SK-N-SH treated with all-trans-retinoic acid at 6 μM for 48 hours (cell line): ENCODE data around the gene GABBR2.

Experiments used
- ATAC-seq: fragments of 200-7000 bp; cut with Tn5 transposase; 3 replicates; pipeline ENCODE4 v1.9.1; 2020; ENCODE audit warnings: mild to moderate bottlenecking, moderate library complexity
- ARNTL ChIP-seq: fragments of 450-650 bp; formaldehyde crosslinking; IDR thresholded peaks from 2 replicates; pipeline ENCODE4 v1.5.0; 2020; ENCODE audit warnings: low read depth, mild to moderate bottlenecking, moderate library complexity, borderline replicate concordance
- CREB5 ChIP-seq: fragments of 250-450 bp; sonication (Bioruptor Pico); IDR thresholded peaks from 2 replicates; pipeline ENCODE4 v1.5.1; 2020; ENCODE audit warnings: low read depth, mild to moderate bottlenecking, moderate library complexity
- CSDC2 ChIP-seq: fragments of 250-450 bp; sonication (Bioruptor Pico); IDR thresholded peaks from 2 replicates; pipeline ENCODE4 v1.5.0; 2020; ENCODE audit warnings: mild to moderate bottlenecking, moderate library complexity
- ESRRG ChIP-seq: fragments of 250-450 bp; sonication (Bioruptor Pico); IDR thresholded peaks from 2 replicates; pipeline ENCODE4 v1.6.1; 2021; ENCODE audit warnings: mild to moderate bottlenecking
- ISL1 ChIP-seq: fragments of 250-450 bp; sonication (Bioruptor Pico); IDR thresholded peaks from 2 replicates; pipeline ENCODE4 v2.1.2; 2022; ENCODE audit warnings: mild to moderate bottlenecking, moderate library complexity
- OSR1 ChIP-seq: fragments of 250-450 bp; sonication (Bioruptor Pico); IDR thresholded peaks from 2 replicates; pipeline ENCODE4 v1.8.0; 2022; ENCODE audit warnings: moderate library complexity, mild to moderate bottlenecking, inconsistent platforms
- PPARA ChIP-seq: fragments of 250-450 bp; sonication (Bioruptor Pico); IDR thresholded peaks from 2 replicates; pipeline ENCODE4 v1.5.0; 2020; ENCODE audit warnings: mild to moderate bottlenecking, borderline replicate concordance
- RARB ChIP-seq: fragments of 250-450 bp; sonication (Bioruptor Pico); IDR thresholded peaks from 2 replicates; pipeline ENCODE4 v1.8.0; 2021; ENCODE audit warnings: mild to moderate bottlenecking, moderate library complexity
- TCF4 ChIP-seq: fragments of 250-450 bp; sonication (Bioruptor Pico); IDR thresholded peaks from 2 replicates; pipeline ENCODE4 v1.8.0; 2021; ENCODE audit warnings: mild to moderate bottlenecking, moderate library complexity, borderline replicate concordance
- TOX ChIP-seq: fragments of 250-450 bp; sonication (Bioruptor Pico); IDR thresholded peaks from 2 replicates; pipeline ENCODE4 v1.8.0; 2021; ENCODE audit warnings: mild to moderate bottlenecking, moderate library complexity, borderline replicate concordance
- TSHZ2 ChIP-seq: fragments of 250-450 bp; sonication (Bioruptor Pico); IDR thresholded peaks from 2 replicates; pipeline ENCODE4 v1.5.0; 2020; ENCODE audit warnings: mild to moderate bottlenecking, moderate library complexity
- ZFP30 ChIP-seq: fragments of 450-650 bp; formaldehyde crosslinking; IDR thresholded peaks from 2 replicates; pipeline ENCODE4 v1.5.0; 2022; ENCODE audit warnings: mild to moderate bottlenecking, moderate library complexity
- ZNF8 ChIP-seq: fragments of 450-650 bp; formaldehyde crosslinking; IDR thresholded peaks from 2 replicates; pipeline ENCODE4 v1.5.0; 2020; ENCODE audit warnings: mild to moderate bottlenecking, moderate library complexity
- TF ChIP-seq, protein P1 (sequence below): fragments of 250-450 bp; sonication (Bioruptor Pico); IDR thresholded peaks from 2 replicates; pipeline ENCODE4 v1.5.1; 2021; ENCODE audit warnings: mild to moderate bottlenecking, moderate library complexity
- TF ChIP-seq, protein P2 (sequence below): fragments of 250-450 bp; sonication (Bioruptor Pico); IDR thresholded peaks from 2 replicates; pipeline ENCODE4 v1.8.0; 2020; ENCODE audit warnings: mild to moderate bottlenecking, moderate library complexity, borderline replicate concordance

The GABBR2 gene

GRCh38 chr9:98714833-98715232, 6.1 kb upstream of the GABBR2 start (continued):
- TF ChIP-seq, protein P1, sequence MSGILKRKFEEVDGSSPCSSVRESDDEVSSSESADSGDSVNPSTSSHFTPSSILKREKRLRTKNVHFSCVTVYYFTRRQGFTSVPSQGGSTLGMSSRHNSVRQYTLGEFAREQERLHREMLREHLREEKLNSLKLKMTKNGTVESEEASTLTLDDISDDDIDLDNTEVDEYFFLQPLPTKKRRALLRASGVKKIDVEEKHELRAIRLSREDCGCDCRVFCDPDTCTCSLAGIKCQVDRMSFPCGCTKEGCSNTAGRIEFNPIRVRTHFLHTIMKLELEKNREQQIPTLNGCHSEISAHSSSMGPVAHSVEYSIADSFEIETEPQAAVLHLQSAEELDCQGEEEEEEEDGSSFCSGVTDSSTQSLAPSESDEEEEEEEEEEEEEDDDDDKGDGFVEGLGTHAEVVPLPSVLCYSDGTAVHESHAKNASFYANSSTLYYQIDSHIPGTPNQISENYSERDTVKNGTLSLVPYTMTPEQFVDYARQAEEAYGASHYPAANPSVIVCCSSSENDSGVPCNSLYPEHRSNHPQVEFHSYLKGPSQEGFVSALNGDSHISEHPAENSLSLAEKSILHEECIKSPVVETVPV: no peak
- TF ChIP-seq ISL1 (CRISPR knock-in tag): no peak
- no peak for TF ChIP-seq ZNF8 (CRISPR knock-in tag)

DNA sequence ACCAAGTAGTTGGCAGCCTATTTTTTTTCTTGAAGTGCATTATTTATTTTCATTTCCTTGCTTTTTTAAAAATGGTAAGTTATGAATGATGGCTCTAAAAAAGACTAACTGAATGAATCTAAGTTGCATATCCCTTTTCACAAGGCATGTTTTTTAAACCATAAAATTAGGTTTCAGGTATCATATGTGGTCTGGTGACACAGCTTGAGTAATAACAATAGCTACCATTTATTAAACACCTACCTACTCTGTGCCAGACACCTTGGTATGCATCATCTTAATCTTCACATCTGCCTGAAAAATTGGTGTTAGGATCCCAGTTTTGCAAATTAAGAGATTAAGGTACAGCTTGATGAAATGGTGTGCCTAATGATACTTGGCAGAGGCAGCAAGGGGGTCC, 4.3 kb upstream of the GABBR2 start:
- TF ChIP-seq PPARA: no peak
- TF ChIP-seq TOX: no peak
- no peak for ATAC-seq

DNA sequence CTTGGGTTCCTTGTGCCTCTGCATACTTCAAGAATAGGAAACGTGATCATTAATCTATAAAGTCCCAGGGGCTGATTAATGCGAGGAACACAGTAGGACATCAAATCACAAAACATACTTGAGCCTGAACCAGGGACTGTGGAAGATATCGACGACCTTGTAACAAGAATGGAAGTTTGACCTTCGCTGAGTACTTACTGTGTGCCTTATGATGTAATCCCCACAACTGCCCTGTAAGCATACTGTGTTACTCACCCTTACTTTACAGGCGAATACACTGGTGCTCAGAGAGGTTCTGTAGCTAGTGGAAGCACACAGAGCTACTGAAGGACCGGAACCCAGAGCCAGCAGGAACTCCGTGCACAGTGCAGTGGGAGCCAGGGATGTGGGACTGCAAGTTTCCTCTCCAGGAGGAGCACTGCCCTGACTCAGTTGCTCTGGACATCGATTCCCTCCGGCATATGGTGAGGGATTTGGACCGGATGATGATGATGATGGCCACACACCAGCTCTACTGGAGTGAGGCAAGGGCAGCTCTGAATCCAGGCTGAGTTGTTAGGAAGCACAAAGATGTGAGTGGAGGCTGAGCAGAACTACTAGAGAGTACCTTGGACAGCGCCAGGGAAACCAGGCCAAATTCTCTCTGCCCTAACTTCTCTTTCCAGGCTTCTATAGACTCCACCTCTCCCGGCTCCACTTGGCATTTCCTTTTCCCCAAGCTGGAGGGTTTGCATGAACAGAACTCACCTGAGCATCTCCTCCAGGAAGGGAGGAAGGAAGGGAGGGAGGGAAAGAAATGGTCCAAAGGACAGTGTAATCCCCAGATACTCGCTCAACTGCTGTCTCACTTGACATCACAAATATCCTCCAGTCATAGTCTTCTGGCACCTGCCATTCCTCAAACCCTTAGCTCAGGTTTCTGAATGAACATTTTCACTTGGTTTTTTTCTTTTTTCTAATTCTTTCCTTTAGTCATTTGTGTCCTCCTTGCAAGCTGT, 1.5 kb upstream of the GABBR2 start:
- ATAC-seq: peak; percentile 55; the same call in 2 of the 3 replicates

GRCh38 chr9:98708103-98708932, 417 bp downstream of the GABBR2 start:
- ATAC-seq: no peak
- TF ChIP-seq PPARA (no peak), CREB5 (CRISPR knock-in tag) (no peak)
- TF ChIP-seq, protein P1: no peak

More for the DNA sequence above, 1.5 kb upstream of the GABBR2 start:
- TF ChIP-seq TCF4 (CRISPR knock-in tag) (no peak), RARB (no peak), ISL1 (CRISPR knock-in tag) (no peak), TSHZ2 (CRISPR knock-in tag) (no peak), ESRRG (no peak), OSR1 (no peak), ARNTL (CRISPR knock-in tag) (no peak), ZNF8 (CRISPR knock-in tag) (no peak), CREB5 (CRISPR knock-in tag) (no peak), CSDC2 (CRISPR knock-in tag) (no peak), TOX (no peak), ZFP30 (CRISPR knock-in tag) (no peak)
- TF ChIP-seq, protein P2, sequence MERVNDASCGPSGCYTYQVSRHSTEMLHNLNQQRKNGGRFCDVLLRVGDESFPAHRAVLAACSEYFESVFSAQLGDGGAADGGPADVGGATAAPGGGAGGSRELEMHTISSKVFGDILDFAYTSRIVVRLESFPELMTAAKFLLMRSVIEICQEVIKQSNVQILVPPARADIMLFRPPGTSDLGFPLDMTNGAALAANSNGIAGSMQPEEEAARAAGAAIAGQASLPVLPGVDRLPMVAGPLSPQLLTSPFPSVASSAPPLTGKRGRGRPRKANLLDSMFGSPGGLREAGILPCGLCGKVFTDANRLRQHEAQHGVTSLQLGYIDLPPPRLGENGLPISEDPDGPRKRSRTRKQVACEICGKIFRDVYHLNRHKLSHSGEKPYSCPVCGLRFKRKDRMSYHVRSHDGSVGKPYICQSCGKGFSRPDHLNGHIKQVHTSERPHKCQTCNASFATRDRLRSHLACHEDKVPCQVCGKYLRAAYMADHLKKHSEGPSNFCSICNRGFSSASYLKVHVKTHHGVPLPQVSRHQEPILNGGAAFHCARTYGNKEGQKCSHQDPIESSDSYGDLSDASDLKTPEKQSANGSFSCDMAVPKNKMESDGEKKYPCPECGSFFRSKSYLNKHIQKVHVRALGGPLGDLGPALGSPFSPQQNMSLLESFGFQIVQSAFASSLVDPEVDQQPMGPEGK (CRISPR knock-in tag): no peak
